A204.1 (cell line): ENCODE data around the gene SULT1C2.
"Not testable (repeated sequence)": the region's sequence is repeated elsewhere in the genome, so short reads cannot be mapped to it uniquely, and the experiment has no call there.

Source experiments
- FAIRE-seq: peaks from 2 replicates; lab custom pipeline; 2012; peaks lifted over from hg19 to GRCh38; lab: Jason Lieb, UNC

SULT1C2 gene

GRCh38 chr2:108355906-108356734 lies 67.4 kb downstream of the SULT1C2 start:
- FAIRE-seq, result no peak

- FAIRE-seq, result not testable (repeated sequence)
Measured at GRCh38 chr2:108359336-108359735, 70.6 kb downstream of the SULT1C2 start.
